IMR-90 (cell line): ENCODE measurements around the gene IYD. TPM values are rescaled to one million over a fixed set of nuclear protein-coding genes. Genes with fewer than 3 reads are reported as not detected.

Experiments
- ATAC-seq: fragments of 200-7000 bp; cut with Tn5 transposase; 2 replicates; pipeline ENCODE4 v1.9.1; 2020; ENCODE audit warnings: low read depth, mild to moderate bottlenecking, moderate library complexity
- BruUV-seq: library from RNA; stranded (reverse); fragments of 400-500 nt; replicated peaks from 2 replicates; lab custom pipeline; 2021; lab: Mats Ljungman, UMichigan
- CTCF ChIA-PET: fragments of 300-600 bp; formaldehyde crosslinking; extraction: SDS; loops from one replicate; lab custom pipeline; 2021; ENCODE audit warnings: antibody characterized with exemption; lab: Yijun Ruan, JAX
- POLR2A ChIA-PET: fragments of 300-600 bp; sonication (Branson Sonifier 250); formaldehyde crosslinking; loops from one replicate; lab custom pipeline; 2022; ENCODE audit warnings: antibody characterized with exemption; ENCODE audit not compliant: unreplicated experiment; lab: Charles Lee
- DNase-seq: peaks from one replicate; pipeline ENCODE4 v3.0.0; 2013
- H2AFZ ChIP-seq: replicated peaks from 2 replicates; pipeline ENCODE3; 2013; ENCODE audit warnings: low read length, mild to moderate bottlenecking; ENCODE audit not compliant: poor library complexity
- H2AK5ac ChIP-seq: 2 replicates; pipeline ENCODE4 v1.6.1; 2013; ENCODE audit warnings: low read depth, low read length, inconsistent platforms
- H2AK9ac ChIP-seq: replicated peaks from 2 replicates; pipeline ENCODE3; 2013; ENCODE audit warnings: mild to moderate bottlenecking, low read depth, low read length, moderate library complexity; ENCODE audit not compliant: poor library complexity
- H2BK120ac ChIP-seq: 2 replicates; pipeline ENCODE4 v1.6.1; 2013; ENCODE audit warnings: low read depth, low read length, inconsistent platforms
- H2BK15ac ChIP-seq: 3 replicates; pipeline ENCODE4 v1.6.1; 2013; ENCODE audit warnings: low read depth, low read length, inconsistent platforms
- H2BK20ac ChIP-seq: 2 replicates; pipeline ENCODE4 v1.6.1; 2013; ENCODE audit warnings: low read depth, mild to moderate bottlenecking, inconsistent platforms, low read length, moderate library complexity
- H2BK5ac ChIP-seq: 2 replicates; pipeline ENCODE4 v1.6.1; 2013; ENCODE audit warnings: mild to moderate bottlenecking, low read depth, low read length, inconsistent platforms; ENCODE audit not compliant: poor library complexity, severe bottlenecking
- H3K14ac ChIP-seq: replicated peaks from 2 replicates; pipeline ENCODE4 v1.6.1; 2013; ENCODE audit warnings: low read depth, low read length, inconsistent platforms
- H3K18ac ChIP-seq: 2 replicates; pipeline ENCODE4 v1.6.1; 2013; ENCODE audit warnings: low read depth, low read length, control low read depth
- H3K23ac ChIP-seq: 2 replicates; pipeline ENCODE4 v1.6.1; 2013; ENCODE audit warnings: low read depth, low read length, inconsistent platforms
- H3K27ac ChIP-seq: 2 replicates; pipeline ENCODE4 v1.5.1; 2013; ENCODE audit warnings: mild to moderate bottlenecking, control low read depth, low read length; ENCODE audit not compliant: insufficient read depth
- H3K27me3 ChIP-seq: 2 replicates; pipeline ENCODE4 v1.6.1; 2013; ENCODE audit warnings: low read length; ENCODE audit not compliant: control insufficient read depth, insufficient read depth
- H3K36me3 ChIP-seq: 2 replicates; pipeline ENCODE4 v1.6.1; 2013; ENCODE audit warnings: low read length, mixed read lengths; ENCODE audit not compliant: control insufficient read depth, insufficient read depth
- H3K4ac ChIP-seq: 2 replicates; pipeline ENCODE4 v1.6.1; 2013; ENCODE audit warnings: low read depth, low read length, inconsistent platforms
- H3K4me1 ChIP-seq: 2 replicates; pipeline ENCODE4 v1.6.1; 2013; ENCODE audit warnings: low read length, mixed read lengths; ENCODE audit not compliant: control insufficient read depth, insufficient read depth
- H3K4me2 ChIP-seq: 2 replicates; pipeline ENCODE4 v1.6.1; 2013; ENCODE audit warnings: low read depth, mild to moderate bottlenecking, control low read depth, low read length, moderate library complexity
- H3K4me3 ChIP-seq: 2 replicates; pipeline ENCODE4 v1.5.1; 2013; ENCODE audit warnings: low read depth, mild to moderate bottlenecking, control low read depth, low read length, moderate library complexity; ENCODE audit not compliant: insufficient read depth
- H3K56ac ChIP-seq: 2 replicates; pipeline ENCODE4 v1.6.1; 2013; ENCODE audit warnings: low read length, inconsistent platforms; ENCODE audit not compliant: insufficient read depth; ENCODE audit errors: extremely low read depth
- H3K79me1 ChIP-seq, 2 experiments: 2 replicates each; pipeline ENCODE4 v1.6.1; 2013; ENCODE audit warnings: low read length in 2 of 2, inconsistent platforms in 1 of 2, low read depth in 1 of 2
- H3K9ac ChIP-seq: 2 replicates; pipeline ENCODE4 v1.6.1; 2013; ENCODE audit warnings: low read depth, low read length, control low read depth
- H3K9me1 ChIP-seq: 2 replicates; pipeline ENCODE4 v1.6.1; 2013; ENCODE audit warnings: low read length, inconsistent platforms; ENCODE audit not compliant: insufficient read depth
- H3K9me3 ChIP-seq: 2 replicates; pipeline ENCODE4 v1.6.1; 2013; ENCODE audit warnings: low read length; ENCODE audit not compliant: control insufficient read depth, insufficient read depth
- H4K20me1 ChIP-seq: 2 replicates; pipeline ENCODE4 v1.6.1; 2013; ENCODE audit warnings: low read length, inconsistent platforms; ENCODE audit not compliant: insufficient read depth
- H4K5ac ChIP-seq: 2 replicates; pipeline ENCODE4 v1.6.1; 2013; ENCODE audit warnings: mild to moderate bottlenecking, low read depth, low read length, control low read depth
- H4K8ac ChIP-seq, 2 experiments: 2 replicates each; pipeline ENCODE4 v1.6.1; 2013; ENCODE audit warnings: low read depth in 2 of 2, low read length in 2 of 2, control low read depth in 1 of 2, inconsistent platforms in 1 of 2
- H4K91ac ChIP-seq: 2 replicates; pipeline ENCODE4 v1.6.1; 2013; ENCODE audit warnings: low read depth, low read length, inconsistent platforms; ENCODE audit not compliant: insufficient read depth
- BHLHE40 ChIP-seq: fragments of 150-350 bp; IDR thresholded peaks from 2 replicates; pipeline ENCODE4 v1.6.1; 2016; ENCODE audit warnings: mild to moderate bottlenecking, low read depth, low read length
- FOS ChIP-seq: fragments of 150-350 bp; IDR thresholded peaks from 2 replicates; pipeline ENCODE4 v1.6.1; 2016; ENCODE audit warnings: low read depth, low read length
- WGBS, 2 experiments: methylation state at CpG; one replicate each; pipeline versions ENCODE4 v1.1.5 to v1.1.7; 2013; ENCODE audit warnings: missing lambda C conversion rate in 2 of 2; ENCODE audit not compliant: insufficient read length in 1 of 2; ENCODE audit errors: extremely low coverage in 2 of 2; 5-methylcytosine and 5-hydroxymethylcytosine counted together
- dilution Hi-C: fragments of 300-500 bp; cut with HindIII; formaldehyde crosslinking; loops from one replicate; pipeline ENCODE4 v1.14.3; 2018; ENCODE audit warnings: low sequenced_read_pairs; ENCODE audit not compliant: unreplicated experiment
- in situ Hi-C: fragments of 300-500 bp; cut with MboI; formaldehyde crosslinking; loops from 3 replicates; pipeline ENCODE4 v1.14.3; 2019; ENCODE audit warnings: low sequenced_read_pairs, inconsistent platforms, mixed read lengths
- intact Hi-C: fragments of 100-400 bp; cut with micrococcal nuclease; formaldehyde crosslinking; loops from 2 replicates; pipeline ENCODE4 v1.10.0; 2022
- polyA plus RNA-seq, 3 experiments: library from polyadenylated mRNA; depleted of rRNA; stranded (reverse); fragments of >200 nt; gene quantifications; 2 replicates each; pipeline ENCODE4 v1.2.3, GENCODE V29; 2012; ENCODE audit warnings: low replicate concordance in 1 of 3
- total RNA-seq: library from RNA; depleted of rRNA; stranded (reverse); fragments of >200 nt; gene quantifications from 2 replicates; pipeline ENCODE4 v1.2.3, GENCODE V29; 2012
- TF ChIP-seq, protein P1 (sequence below): fragments of 150-350 bp; IDR thresholded peaks from 2 replicates; pipeline ENCODE4 v1.6.1; 2017; ENCODE audit warnings: mild to moderate bottlenecking, antibody characterized with exemption, low read length, low read depth

The IYD gene
- total and polyA plus RNA-seq, 2 of the 4 experiments (the other 2 are of a cell fraction): not detected

DNA sequence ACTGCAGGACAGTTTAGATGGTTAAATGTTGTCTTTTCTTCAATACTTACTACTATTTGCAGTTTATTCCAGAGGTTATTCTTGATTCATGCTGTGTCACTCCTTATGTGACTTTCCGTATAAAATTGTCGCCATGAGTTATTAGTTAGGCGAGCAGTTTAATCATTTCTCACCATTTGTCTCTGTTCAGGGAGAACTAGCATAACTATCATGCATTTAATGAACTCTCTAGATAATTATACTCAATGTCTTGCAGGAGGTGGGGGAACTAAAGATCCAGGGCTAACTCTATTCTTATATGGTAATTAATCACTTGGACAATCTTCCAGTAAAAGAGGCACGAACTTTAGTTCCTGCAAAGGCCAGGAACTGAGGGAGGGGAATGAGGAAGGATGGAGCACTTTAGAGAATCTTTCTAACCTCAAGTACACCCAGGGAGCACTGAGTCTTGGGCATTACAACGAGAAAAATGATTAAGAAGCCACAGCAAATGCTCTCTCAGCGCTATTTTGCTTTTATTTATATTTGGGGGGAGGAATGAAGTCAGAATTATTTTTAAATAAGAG is 58.3 kb downstream of the IYD start:
- Histone ChIP-seq H4K5ac (no peak overlapping the region), H2AK9ac (no peak overlapping the region), H3K4ac (no peak overlapping the region), H2BK120ac (no peak overlapping the region), H3K4me2 (no peak overlapping the region), H4K91ac (no peak overlapping the region), H4K8ac (no peak overlapping the region), H3K18ac (no peak overlapping the region), H3K56ac (no peak overlapping the region), H3K36me3 (no peaks in the 10 kb centered on the region), H2BK5ac (no peak overlapping the region), H3K27ac (no peak overlapping the region), H3K9me3 (no peaks in the 10 kb centered on the region), H3K4me3 (no peak overlapping the region), H3K79me1 (no peaks in the 10 kb centered on the region), H2BK15ac (no peak overlapping the region), H2AK5ac (no peak overlapping the region), H3K9me1 (no peaks in the 10 kb centered on the region), H2BK20ac (no peak overlapping the region), H2AFZ (no peak overlapping the region), H3K27me3 (peaks cover 5% of the 10 kb centered on the region; the same call in 1 of the 2 replicates), H3K14ac (no peak overlapping the region), H3K4me1 (no peaks in the 10 kb centered on the region), H3K9ac (no peak overlapping the region), H4K20me1 (no peaks in the 10 kb centered on the region), H3K23ac (no peak overlapping the region)
- BruUV-seq: no TSS peak
- TF ChIP-seq FOS: no peak
- TF ChIP-seq, protein P1, sequence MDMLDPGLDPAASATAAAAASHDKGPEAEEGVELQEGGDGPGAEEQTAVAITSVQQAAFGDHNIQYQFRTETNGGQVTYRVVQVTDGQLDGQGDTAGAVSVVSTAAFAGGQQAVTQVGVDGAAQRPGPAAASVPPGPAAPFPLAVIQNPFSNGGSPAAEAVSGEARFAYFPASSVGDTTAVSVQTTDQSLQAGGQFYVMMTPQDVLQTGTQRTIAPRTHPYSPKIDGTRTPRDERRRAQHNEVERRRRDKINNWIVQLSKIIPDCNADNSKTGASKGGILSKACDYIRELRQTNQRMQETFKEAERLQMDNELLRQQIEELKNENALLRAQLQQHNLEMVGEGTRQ: no peak
- no peak for TF ChIP-seq BHLHE40
- ATAC-seq (no peak), DNase-seq (no peak)
- no CpG with 5 or more reads among the region's 6 CpGs for WGBS, 2 experiments
- dilution Hi-C loops (no loop called here), intact Hi-C loops (no loop called here), in situ Hi-C loops (no loop called here)
- CTCF ChIA-PET: no interaction called here
- POLR2A ChIA-PET: interaction anchor here (0.6 kb wide), 1 partner anchor 158 kb away, joined by 3 read pairs; no protein-coding TSS in a partner anchor
